A549 treated with DMSO at 1 μM for 4 hours (cell line): ENCODE measurements around the gene ARHGEF17. TPM values are rescaled to one million over a fixed set of nuclear protein-coding genes. Genes with fewer than 3 reads are reported as not detected.

Experiments
- total RNA-seq: library from RNA; stranded (reverse); fragments of 200-300 nt; extraction: Qiagen RNA extraction; gene quantifications from 5 replicates; pipeline ENCODE4 v1.2.3, GENCODE V29; 2022; ENCODE audit warnings: low read depth

The ARHGEF17 gene
- 11.0 to 14.3 TPM (median 12.7 TPM) in 5 replicates for total RNA-seq

GRCh38 chr11:73308003-73308960, at the start of gene ARHGEF17:
ARHGEF17 (plus strand) TSS chr11:73308276; CDS start chr11:73308639, 363 bp downstream.

GRCh38 chr11:73271936-73272679, 36.0 kb upstream of the ARHGEF17 start, which contains the start of gene P2RY6:
P2RY6 (plus strand) TSS chr11:73272338; CDS start chr11:73296519, 24,181 bp downstream.

GRCh38 chr11:73376160-73376802, 68.2 kb downstream of the ARHGEF17 start, which contains the start of gene RELT:
RELT (plus strand) TSS chr11:73376399; CDS start chr11:73389137, 12,738 bp downstream.

Other genes with a start within 250 kb of the ARHGEF17 start
- 9.2 to 15.4 TPM (median 12.6 TPM) in 5 replicates for gene FCHSD2, start 166.0 kb upstream of the ARHGEF17 start, total RNA-seq
- gene P2RY2, start 90.0 kb upstream of the ARHGEF17 start, total RNA-seq: 8.9 to 12.6 TPM (median 10.4 TPM) in 5 replicates
- gene P2RY6, start 35.9 kb upstream of the ARHGEF17 start, total RNA-seq: 9.4 to 18.6 TPM (median 13.2 TPM) in 5 replicates
- gene RELT, start 68.1 kb downstream of the ARHGEF17 start, total RNA-seq: 9.3 to 11.1 TPM (median 10.5 TPM) in 5 replicates